ENCODE results near the gene MAML2.

The MAML2 gene

DNA sequence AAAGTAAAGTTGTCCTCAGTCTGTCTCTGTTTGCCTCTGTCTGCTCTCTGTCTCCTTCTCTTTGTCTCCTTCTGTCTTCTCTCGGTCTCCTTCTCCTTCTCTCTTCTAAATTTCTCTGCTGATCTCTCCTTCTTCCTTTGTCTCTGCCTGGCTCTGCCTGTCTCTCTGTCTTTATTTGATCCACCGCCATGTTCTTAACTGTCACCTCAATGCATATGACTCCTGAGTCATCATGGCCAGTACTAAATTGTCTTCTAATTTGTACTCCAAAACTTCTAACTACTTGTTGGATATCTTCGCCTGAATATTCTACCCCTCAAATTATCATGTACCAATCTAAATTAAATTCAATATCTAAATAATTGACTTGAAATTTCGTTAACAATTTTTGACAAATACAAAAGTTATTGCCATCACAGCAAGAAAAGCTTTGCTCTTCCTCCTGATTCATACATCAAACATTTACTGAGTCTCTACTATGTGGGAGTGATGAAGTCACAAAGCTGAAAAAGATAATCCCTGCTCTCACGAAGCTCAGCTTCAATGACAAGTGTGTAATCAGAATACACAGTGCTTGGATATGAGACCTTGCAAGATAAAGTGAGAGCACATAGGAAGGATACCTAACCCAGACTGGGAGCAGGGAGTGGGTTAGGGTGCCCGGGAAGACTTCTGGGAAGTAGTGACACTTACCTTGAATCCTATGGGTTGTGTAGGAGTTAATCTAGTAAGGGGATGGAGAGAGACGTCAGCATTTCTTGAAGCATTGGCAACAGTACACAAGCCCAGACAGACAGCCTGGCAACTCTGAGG lies 193.0 kb downstream of the MAML2 start:
- DNase-seq = no peak

DNA sequence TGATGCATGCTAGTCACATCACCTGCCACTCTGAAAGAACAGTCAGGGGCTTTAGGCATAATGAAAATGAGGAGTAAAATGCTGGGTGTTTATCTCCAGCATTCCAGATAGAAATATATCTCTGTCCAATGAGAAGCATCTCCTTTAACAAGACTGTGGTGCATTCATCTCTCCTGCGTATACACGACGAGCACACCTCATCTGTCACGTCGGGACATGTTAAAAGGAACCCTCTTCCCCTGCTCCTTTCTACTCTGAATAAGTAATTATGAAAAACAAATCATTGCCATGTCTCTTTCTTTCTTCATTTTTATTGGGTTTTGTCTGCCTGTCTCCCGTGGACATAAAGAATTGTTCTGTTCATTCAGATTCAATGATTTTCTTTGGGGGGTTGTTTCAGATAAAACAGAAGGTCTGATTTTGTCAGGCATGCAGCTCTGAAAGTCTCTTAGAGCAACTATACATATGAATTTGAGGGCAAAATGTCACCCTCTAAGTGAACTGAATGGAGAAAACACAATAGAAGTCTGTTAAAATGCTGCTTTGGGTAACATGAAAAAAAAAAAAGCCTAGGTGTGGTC lies 195.0 kb downstream of the MAML2 start:
- DNase-seq = no peak

DNA sequence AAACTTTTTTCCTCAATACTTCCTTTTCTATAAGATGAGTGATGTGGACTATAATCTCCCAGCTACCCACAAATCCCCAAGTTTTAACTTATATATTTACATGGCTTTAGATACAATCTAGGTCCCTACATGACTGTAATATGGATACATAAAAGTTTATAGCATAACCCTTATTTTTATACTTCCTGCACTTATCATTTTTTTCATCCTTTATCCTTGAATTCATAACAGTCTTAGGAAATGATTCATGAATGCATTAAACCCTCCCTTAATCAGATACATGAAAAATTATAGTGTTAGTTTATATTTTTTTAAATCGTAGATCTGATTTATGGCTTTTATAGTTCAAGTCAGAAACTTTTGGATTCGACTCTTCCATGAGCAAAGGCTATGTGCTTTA lies 195.8 kb downstream of the MAML2 start:
- no peak for DNase-seq

DNA sequence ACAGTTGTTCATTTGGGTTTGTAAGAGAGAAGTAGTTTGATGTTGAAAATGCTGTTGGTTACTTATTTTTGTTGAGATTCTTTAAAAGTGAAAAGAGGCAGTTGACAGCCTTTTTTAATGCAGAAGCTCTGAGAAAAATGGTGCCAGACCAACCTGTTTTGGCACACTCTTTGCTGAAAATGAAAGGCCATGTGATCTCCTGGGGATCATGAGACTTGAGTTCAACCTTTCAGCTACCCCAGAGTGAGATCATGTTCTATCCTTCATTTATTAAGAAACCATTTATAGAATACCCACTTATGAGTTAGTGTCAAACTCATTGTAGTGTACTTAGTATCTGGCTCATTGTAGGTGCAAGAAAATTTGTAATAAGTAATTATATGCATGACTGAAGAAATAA lies 196.2 kb downstream of the MAML2 start:
- DNase-seq = no peak

DNA sequence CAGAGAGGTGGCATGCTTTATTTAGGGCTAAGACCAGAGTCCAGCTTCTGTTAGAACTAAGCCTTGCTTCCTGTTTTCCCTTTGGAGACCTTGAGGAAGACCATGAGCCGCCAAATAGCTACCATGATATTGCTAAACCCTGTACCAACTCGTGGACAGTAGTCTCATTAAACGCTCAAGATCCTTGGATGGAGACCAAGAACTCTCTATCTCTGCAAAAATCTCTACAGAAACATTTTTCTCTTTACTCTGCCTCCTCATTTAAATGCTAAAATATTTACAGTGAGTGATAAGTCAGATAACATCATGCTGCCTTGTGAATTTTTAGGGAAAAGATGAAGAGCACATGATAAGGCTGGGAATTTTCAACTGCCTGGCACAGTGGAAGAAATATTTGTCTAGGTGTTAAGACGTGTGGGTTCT lies 197.8 kb downstream of the MAML2 start:
- no peak for DNase-seq

DNA sequence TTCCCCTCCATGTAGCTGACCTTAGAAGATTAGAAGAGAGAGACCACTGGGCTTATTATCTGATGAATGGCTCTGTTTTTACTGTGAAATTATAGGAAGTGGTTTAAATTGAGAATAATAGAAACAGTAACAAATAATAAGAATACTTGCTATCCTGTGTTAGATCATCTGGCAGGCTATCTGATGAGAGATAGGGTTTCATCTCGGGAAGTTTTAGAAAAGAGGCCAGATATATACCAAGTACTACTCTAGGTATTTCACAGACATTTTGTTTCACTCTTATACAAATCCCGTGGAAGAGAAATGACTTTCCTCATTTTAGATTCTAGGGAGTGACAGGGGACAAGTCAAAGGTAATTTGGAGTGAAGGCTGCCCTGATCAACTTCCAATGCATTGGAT lies 198.4 kb downstream of the MAML2 start:
- no peak for DNase-seq

DNA sequence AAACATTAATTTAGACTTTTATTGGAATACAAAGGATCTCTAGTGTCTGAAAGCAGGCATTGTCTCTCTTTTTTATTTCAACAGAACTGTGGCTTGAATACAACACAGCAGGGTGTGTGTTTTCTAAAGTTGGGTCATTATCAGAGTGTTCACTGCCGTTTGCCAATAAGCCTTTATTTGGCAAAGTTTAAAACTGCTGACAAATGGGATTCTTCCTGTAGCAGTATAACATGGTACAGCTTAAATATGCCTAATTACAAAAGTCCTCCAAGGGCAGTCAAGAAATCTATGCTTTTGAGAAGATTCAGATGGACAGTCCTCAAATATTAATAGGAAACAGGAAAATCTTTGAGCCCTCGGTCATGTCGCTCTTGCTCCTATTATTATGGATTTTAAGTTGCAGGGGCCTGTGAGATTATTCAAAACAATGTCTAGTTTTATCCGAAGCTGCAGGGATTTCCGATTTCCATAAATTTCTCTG lies 199.9 kb downstream of the MAML2 start:
- DNase-seq = no peak

DNA sequence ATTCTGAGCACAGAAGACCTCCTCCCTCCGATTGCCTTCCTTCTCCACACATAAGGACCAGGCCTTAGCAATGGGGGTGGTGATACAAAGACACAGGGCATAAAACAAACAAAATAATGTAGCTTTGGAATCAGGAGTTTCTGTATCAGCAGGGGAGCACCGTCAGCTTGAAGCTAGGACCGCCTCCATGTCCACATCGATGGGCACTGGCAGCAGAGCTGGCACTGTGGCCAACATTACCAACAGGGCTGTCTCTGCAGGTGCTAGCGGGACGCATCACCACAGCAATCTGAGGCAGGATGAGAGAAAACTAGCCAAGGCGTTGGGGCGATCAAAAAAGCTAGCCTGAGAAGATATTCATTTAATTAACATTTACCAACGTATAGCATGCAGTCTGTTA lies 201.4 kb downstream of the MAML2 start:
- no peak for DNase-seq

DNA sequence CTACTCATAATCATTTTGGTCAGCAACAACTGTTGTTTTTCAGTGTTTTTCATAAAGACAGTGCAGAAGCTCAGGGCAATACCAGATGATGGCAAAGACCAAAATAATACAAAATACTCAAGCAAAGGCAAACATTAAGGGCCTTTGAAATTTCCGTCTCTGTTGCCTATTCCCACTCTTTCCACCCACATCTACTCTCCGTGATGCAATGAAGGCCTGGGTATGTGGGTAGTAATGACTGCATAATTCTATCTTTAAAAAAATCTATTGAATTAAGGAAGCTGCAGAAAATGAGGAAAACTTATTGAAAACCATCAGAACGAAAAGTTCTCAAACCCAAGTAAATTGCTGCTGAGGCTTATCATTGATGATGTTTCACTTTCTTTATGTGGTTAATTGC lies 203.3 kb downstream of the MAML2 start:
- DNase-seq = no peak

DNA sequence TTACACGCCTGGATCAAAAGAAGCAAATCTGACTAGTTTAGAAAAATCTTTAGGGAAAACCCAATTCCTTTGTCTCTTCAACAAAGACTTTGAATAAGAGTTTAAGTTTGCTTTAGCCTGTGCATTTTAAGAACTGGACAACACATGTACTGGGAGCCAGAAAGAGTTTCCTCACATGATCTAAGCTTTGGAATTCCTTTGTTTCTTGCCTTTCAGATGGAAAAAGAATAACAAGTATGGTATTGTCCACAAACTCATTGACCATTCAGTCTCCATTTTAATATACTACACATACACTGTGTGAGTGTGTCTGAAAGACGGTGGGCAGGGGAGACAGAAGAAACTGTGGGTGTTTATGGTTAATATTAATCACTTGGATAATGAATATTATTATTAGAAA lies 205.6 kb downstream of the MAML2 start:
- DNase-seq = no peak

DNA sequence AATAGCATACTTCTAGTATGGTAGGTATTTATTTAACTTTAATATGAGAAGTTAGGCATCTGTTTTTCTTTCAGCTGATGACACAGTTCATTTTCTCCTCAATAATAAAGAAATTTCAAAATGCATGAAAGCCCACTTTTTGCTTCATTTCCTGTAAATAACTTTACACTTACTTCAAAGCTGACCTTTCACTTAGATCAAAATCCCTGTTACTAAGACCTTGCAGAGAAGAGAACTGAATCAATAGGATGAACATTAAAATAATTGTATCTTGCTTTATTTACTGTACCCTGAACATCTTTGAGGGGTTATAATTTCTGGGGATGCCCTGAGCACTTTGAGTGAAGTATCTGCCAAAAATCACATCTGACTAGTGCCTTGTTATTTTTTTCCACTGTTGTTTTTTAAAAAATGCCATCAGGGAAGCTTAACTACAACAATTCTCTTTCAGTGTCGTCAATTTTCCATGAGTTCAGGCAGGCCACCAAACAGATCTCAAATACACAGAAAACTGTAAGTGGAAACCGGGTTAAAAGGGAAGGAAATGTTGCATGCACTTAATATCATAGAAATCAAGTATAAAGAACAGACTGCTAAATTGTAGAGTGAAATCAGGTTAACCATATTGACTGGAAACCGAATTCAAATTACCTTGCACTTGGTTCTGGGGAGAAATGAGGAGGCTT lies 206.2 kb downstream of the MAML2 start:
- no peak for DNase-seq

DNA sequence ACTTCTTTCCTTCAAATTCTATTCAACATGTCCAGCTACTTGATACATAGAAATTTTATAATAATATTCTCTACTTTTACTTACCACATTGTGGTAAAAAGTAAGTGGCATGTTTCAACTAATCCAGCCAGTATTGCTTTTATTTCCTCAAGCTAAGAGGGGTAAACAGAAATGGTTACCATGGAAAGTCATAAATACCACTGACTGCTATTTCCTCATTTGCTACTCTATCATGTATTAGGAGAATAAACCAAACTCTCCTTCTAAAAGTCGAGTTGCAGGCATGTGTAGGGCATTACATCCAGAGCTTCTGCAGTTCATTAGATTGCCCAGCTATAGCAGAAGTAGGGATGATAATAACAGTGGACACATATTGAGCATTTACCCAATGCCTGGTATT lies 208.4 kb downstream of the MAML2 start:
- no peak for DNase-seq

DNA sequence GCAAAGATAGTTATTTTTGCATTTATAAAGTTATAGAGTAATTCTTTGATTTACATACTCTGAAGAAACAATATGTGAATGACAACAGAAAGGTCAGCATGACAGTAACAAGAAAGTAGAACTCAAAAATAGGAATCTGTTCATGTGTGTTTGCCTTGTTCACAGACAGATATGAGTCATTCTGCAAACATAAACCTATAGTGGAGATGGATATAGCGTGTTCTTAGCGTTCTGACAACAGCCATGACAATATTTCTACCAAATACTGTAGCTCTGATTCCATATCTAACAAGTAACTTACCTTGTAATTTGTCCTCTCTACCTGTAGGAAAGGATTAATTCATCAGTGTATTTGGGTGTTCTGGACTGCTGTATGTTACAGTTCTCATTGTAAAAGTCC lies 210.6 kb downstream of the MAML2 start:
- DNase-seq = no peak

DNA sequence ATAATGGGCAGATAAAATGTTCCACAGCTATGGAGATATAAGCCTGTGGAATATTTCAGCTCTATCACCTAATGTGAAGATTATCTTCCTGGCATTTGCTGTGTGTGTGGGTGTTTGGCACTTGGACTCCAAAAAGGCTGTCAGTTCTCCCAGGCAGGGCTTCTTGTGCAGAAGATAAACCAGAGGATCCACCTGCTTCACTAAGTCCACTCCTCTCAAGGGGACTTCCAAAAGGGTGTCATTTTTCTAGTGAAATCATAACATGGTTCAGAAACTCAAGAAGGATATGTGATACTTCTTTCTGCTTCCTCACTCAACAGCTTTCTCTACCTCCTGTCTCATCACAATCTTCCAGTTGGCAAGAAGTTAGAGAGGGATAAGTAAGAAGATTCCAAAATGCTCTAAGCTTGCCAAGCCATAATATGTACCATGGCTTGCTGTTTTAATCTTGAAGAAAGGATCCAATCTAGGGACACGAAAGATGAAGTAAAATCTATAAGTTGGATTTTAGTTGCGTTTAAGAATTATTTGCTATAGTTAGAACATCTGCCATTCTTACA lies 212.9 kb downstream of the MAML2 start:
- no peak for DNase-seq

DNA sequence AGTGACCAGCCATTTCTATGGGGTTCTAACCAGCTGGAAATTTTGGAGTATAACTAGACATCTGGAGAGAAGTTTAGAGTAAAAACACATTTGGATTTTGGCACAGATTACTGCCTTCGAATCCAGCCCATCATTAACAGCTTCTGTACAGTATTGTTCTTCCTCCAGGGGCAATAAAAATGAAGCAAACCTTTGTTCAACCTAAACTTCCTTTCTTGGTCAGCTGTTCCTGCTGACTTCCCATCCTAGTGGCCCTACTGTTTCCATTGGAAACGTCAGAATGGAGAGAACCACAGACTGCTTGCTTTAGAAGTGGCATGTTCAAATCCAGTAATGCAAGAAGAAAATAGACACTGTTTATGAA lies 215.4 kb downstream of the MAML2 start:
- DNase-seq = peak; percentile 59

DNA sequence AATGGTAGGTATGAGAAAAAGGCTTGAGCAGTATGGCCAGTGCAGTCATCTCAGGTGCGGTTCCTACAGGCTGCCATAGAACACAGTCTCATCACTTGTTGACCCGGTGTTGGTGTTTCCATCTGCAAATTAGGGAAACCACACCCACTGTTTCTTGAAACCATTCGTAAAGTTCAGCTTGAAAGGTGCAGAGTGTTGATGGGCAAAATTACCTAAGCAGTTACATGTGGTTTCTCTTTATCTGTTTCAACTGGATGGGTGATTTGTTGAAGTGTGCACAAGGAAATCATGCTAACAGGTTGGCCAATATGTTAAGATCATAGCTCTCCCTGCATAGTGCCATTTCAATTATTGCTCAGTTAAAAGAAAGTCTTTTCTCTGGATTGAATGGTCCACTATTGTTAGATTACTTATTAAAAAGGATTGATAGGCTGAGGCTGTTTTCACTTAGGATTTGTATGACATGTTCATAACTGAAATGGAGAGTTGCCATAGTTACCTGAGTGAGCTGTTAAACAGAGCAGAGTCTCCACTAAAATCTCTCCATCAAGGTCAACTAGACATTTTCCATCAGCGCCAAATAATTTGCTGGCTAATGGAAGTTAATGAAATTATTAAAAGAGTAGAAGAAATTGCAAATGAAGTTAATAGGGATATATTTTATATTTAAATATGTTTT lies 215.9 kb downstream of the MAML2 start:
- no peak for DNase-seq

DNA sequence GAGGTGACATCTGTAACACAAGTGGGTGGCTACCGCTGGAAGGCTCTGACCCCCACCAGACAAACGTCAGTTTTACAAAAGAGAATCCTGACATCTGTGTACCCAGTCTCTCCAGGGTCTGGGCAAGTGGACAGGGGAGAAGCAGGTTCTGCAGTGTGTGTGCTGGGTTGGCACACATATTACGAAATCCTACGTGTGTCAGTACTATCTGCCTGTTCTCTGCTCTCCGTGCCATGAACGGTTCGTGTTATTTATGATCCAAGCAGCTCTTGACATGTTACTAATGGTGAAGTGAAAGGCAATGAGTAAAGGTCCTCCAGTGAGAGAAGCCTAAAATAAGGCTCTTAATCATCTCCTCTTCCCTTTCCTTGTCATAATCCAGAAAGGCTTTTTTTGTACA lies 217.6 kb downstream of the MAML2 start:
- DNase-seq = no peak

DNA sequence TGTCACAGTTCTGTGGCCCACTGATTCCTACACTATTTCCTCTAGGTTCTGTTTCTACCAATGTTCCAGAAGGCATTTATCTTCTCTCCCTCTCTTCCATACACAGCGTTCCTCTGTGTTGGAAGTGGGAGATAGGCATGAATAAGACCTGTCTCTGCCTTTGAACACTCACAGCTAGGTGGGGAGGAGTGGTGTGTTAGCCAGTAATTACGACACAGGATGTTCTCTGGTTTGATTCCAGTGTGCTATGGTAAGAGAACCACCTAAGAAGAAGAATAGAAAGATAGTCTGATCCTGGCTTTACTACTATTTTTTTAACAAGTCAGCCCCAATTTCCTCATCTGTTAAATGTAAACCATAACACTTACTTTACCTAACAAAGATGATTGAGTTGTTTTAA lies 218.8 kb downstream of the MAML2 start:
- DNase-seq = no peak

DNA sequence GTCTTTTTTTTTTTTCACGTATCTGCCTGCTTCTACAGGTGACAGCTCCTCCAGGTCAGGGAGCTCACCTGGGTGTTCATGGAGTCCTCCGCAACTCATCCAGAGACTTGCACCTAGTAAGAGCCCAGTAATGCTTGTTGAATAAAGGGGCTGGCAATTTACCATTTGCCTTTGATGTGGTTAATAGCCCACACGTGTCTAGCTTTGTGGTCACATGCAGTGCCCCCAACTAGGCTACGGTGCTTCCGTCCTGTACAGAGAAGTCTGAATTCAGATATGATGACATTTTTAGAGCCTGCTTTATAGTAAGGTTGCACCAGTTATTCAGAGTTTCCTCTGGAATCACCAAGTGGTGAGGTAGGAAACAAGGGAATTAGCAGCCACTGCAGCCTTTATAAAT lies 219.7 kb downstream of the MAML2 start:
- no peak for DNase-seq

DNA sequence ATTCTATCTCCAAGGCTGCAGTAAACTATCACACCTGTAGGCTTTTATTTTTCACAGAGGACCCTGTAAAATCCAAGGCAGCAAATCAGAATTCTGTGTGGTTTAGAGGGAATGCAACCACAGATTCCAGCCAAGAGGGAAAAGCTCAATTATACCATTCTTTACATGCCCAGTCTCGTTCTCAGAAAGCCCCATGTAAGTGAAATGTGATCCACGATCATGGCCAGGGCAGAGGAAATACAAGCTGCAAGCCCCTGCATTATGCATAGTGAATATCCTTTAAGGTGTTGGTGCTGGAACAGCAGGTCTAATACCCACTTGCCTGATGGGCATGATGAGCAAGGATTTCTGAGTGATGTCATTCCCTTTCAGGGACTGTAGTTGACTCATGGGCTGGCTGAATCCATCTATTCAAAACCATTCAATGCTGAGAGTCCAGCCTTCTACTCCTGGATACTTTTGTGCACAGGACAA lies 220.4 kb downstream of the MAML2 start:
- no peak for DNase-seq

DNA sequence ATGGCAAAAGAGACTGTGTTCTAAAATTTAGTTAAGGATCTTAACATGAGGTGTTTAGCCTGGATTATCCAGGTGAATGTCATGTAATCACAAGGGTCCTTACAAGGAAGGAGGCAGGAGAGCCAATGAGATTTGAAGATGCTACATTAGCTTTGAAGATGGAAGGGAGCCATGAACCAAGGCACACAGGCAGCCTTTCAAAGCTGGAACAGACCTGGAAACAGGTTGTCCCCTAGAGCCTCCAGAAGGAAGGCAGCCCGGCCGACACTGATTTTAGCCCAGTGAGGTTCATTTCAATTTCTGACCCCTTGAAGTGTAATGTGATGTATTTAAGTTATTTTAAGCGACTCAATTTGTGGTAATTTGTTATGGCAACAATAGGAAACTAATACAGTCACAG lies 223.8 kb downstream of the MAML2 start:
- DNase-seq = no peak

DNA sequence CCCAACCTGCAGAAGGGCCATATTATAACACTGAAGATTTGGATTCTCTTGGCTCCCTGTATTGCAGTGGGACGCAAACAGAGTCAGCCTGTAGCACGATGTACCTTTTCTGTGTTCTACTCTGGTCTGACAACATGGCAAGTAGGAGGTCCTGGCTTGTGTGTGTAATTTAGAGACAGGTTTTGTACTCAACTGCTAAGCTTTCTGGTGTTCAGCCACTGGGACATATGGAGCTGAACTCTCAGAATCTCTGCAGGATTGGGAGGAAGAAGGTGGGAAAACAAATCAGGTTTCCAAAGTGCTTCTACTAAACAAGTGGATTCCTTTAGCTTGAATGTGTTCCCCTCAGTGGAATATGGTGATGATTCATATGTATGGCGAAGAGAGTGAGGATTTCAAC lies 226.6 kb downstream of the MAML2 start:
- no peak for DNase-seq

All from femur (tissue), 1 donor.